Parathyroid adenoma (tissue), 2 donors: ENCODE data around the gene SMPDL3A.

Source experiments
- H2AFZ ChIP-seq: fragments of 300-600 bp; sonication (generic); one replicate; pipeline ENCODE4 v1.7.0; 2017; ENCODE audit warnings: antibody characterized with exemption, mild to moderate bottlenecking
- H3K27ac ChIP-seq: fragments of 300-600 bp; sonication (generic); one replicate; pipeline ENCODE4 v1.7.0; 2017
- H3K27me3 ChIP-seq: fragments of 300-600 bp; sonication (generic); one replicate; pipeline ENCODE4 v1.7.0; 2017; ENCODE audit warnings: low read length; ENCODE audit not compliant: control insufficient read depth, insufficient read depth
- H3K36me3 ChIP-seq: fragments of 300-600 bp; sonication (generic); one replicate; pipeline ENCODE4 v1.7.0; 2017; ENCODE audit warnings: low read length; ENCODE audit not compliant: control insufficient read depth, insufficient read depth
- H3K4me1 ChIP-seq: fragments of 300-600 bp; sonication (generic); one replicate; pipeline ENCODE4 v1.7.0; 2017; ENCODE audit warnings: control low read depth
- H3K4me2 ChIP-seq: fragments of 300-600 bp; sonication (generic); one replicate; pipeline ENCODE4 v1.7.0; 2017; ENCODE audit warnings: low read length
- H3K4me3 ChIP-seq: fragments of 300-600 bp; sonication (generic); one replicate; pipeline ENCODE4 v1.7.0; 2017; ENCODE audit warnings: low read depth, low read length
- H3K79me2 ChIP-seq: fragments of 300-600 bp; sonication (generic); one replicate; pipeline ENCODE4 v1.7.0; 2017; ENCODE audit warnings: control low read depth
- H3K9ac ChIP-seq: fragments of 300-600 bp; sonication (generic); one replicate; pipeline ENCODE4 v1.7.0; 2017; ENCODE audit warnings: mild to moderate bottlenecking
- H3K9me3 ChIP-seq: fragments of 300-600 bp; sonication (generic); one replicate; pipeline ENCODE4 v1.7.0; 2017; ENCODE audit warnings: low read length; ENCODE audit not compliant: control insufficient read depth
- CTCF ChIP-seq: fragments of 300-600 bp; sonication (generic); IDR thresholded peaks from one replicate; pipeline ENCODE4 v1.7.0; 2017; ENCODE audit warnings: antibody characterized with exemption, mild to moderate bottlenecking
- donor health status: primary hyperparathyroidism.

SMPDL3A gene

GRCh38 chr6:122817766-122818165 is 28.7 kb downstream of the SMPDL3A start:
- H2AFZ ChIP-seq = no peak overlapping the region
- no peak overlapping the region for H3K27ac ChIP-seq
- H3K9me3 ChIP-seq = no peaks in the 10 kb centered on the region
- no peaks in the 10 kb centered on the region for H3K4me1 ChIP-seq
- H3K36me3 ChIP-seq = no peaks in the 10 kb centered on the region
- no peak overlapping the region for H3K9ac ChIP-seq
- TF ChIP-seq CTCF = no peak
- no peak overlapping the region for H3K4me3 ChIP-seq
- H3K4me2 ChIP-seq = no peak overlapping the region
- H3K27me3 ChIP-seq = no peaks in the 10 kb centered on the region
- H3K79me2 ChIP-seq = no peaks in the 10 kb centered on the region

- no peak overlapping the region for H3K9ac ChIP-seq
These were observed 29.8 kb downstream of the SMPDL3A start for GRCh38 chr6:122818866-122819265.

GRCh38 chr6:122821095-122821494 is 32.0 kb downstream of the SMPDL3A start:
- Histone ChIP-seq H3K4me3 (no peak overlapping the region), H3K9ac (no peak overlapping the region), H3K36me3 (no peaks in the 10 kb centered on the region), H3K4me1 (no peaks in the 10 kb centered on the region), H3K79me2 (no peaks in the 10 kb centered on the region), H3K9me3 (no peaks in the 10 kb centered on the region), H3K27ac (no peak overlapping the region), H3K4me2 (no peak overlapping the region), H2AFZ (no peak overlapping the region), H3K27me3 (no peaks in the 10 kb centered on the region)
- no peak for TF ChIP-seq CTCF

More at GRCh38 chr6:122818866-122819265, 29.8 kb downstream of the SMPDL3A start:
- TF ChIP-seq CTCF = no peak
- Histone ChIP-seq H3K9me3 (no peaks in the 10 kb centered on the region), H3K4me3 (no peak overlapping the region), H3K4me1 (no peaks in the 10 kb centered on the region), H3K36me3 (no peaks in the 10 kb centered on the region), H3K27ac (no peak overlapping the region), H2AFZ (no peak overlapping the region), H3K79me2 (no peaks in the 10 kb centered on the region), H3K4me2 (no peak overlapping the region), H3K27me3 (no peaks in the 10 kb centered on the region)

- no peak overlapping the region for H3K27ac ChIP-seq
These were observed 36.1 kb downstream of the SMPDL3A start for GRCh38 chr6:122825163-122825562.

More at GRCh38 chr6:122825163-122825562, 36.1 kb downstream of the SMPDL3A start:
- Histone ChIP-seq H3K4me3 (no peak overlapping the region), H2AFZ (no peak overlapping the region), H3K79me2 (no peaks in the 10 kb centered on the region), H3K4me1 (no peaks in the 10 kb centered on the region), H3K36me3 (no peaks in the 10 kb centered on the region), H3K27me3 (no peaks in the 10 kb centered on the region), H3K9ac (no peak overlapping the region), H3K4me2 (no peak overlapping the region), H3K9me3 (no peaks in the 10 kb centered on the region)
- TF ChIP-seq CTCF = no peak
